ENCODE measurements around the gene DEPDC4.

DEPDC4 gene

DNA sequence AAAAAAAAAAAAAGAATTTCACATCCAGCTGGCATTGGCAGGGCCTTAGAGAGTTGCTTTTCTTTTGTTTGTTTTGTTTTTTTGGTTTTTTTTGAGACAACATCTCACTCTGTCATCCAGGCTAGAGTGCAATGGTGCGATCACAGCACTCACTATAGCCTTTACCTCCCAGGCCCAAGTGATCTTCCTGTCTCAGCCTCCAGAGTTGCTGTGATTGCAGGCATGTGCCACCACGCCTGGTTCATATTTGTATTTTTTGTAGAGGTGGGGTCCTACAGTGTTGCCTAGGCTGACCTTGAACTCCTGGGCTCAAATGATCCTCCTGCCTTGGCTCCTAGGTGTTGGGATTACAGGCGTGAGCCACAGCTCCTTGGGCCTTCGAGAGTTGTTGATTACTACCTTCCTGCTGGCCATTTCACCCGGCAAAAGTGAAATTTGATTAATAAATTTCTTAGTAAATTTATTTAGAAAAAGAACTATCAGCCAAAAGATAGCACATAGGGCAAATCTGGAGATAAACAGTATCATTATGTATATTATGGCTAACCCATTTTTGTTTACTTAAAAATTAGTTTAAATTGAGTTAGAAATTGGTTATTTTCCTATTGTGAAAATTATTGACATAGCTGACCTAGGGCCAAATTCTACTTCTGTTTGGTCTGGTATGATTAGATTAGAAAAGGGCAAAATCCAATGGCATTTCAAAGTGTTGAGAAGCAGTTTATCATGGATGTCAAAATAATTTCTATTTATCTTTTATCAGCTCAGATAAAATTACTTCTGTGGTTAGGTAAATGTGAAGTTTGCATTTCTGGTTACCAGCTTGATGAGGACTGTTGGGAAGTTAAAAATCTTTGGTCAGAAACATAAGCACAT is 53.6 kb downstream of the DEPDC4 start:
- DNase-seq (ENCODE audit: low spot score): no peak

DNA sequence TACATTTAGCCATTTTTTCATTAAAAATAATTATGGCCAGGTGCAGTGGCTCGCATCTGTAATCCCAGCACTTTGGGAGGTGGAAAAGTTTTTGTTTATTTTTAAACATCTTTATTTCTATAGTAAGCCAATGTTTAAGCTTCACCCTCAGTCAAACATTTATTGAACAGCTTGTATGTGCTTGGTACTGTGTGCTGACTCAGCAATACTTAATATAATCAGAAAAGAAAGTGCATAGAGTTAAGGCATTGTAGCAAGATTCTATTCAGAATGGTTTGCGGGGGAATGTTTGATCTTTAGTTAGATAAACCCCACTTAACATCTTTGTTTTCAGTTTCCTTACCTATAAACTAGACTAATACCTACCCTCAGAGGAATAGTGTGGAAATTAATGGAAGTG is 55.2 kb downstream of the DEPDC4 start:
- DNase-seq (ENCODE audit: low spot score): no peak

- DNase-seq (ENCODE audit: low spot score): no peak
Observed at GRCh38 chr12:100208834-100209233, 58.0 kb downstream of the DEPDC4 start.

- no peak for DNase-seq (ENCODE audit: low spot score)
Observed at GRCh38 chr12:100207311-100207710, 59.6 kb downstream of the DEPDC4 start.

GRCh38 chr12:100201604-100202423 is 65.1 kb downstream of the DEPDC4 start:
- no peak for DNase-seq (ENCODE audit: low spot score)

DNA sequence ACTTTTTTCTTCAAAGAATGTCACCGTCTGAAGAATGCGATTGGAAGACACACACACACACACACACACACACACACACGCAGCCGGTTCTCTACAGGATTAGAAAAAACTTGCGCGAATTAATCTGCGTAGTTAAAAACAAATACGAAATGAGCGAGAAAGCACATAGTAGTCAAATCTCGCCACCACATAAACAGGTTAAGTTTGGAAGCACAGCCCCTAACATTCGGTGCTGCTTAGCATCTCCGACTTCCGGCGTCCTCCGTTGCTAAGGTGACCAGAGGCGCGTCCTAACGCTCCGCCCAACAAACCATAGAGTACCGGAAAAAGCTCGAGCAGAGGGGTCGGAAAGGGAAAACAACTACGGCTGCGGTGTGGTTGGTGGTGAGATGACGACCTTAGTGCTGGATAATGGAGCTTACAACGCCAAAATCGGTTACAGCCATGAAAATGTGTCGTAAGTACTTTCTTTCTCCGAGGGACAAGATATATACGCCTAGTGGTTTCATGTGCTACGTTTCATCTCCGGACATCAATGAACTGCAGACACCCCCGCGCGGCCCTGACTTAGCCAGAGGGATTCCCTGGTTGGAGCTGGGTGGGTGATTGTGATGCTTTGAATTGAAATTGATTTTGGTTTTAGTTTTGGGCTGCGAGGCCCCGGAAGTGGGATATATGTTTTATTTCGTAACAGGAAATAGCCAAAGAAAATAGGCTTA is 66.3 kb downstream of the DEPDC4 start, which contains the start of gene ACTR6:
TSS of gene ACTR6 (plus strand) at position 353 of the 719 bp plus-strand sequence. CDS start at position 390, 37 bp downstream.
- peak; percentile 96 for DNase-seq (ENCODE audit: low spot score)

GRCh38 chr12:100199347-100200149 is 67.3 kb downstream of the DEPDC4 start:
- peak; percentile 62 for DNase-seq (ENCODE audit: low spot score)

- no peak for DNase-seq (ENCODE audit: low spot score)
Observed at GRCh38 chr12:100199023-100199346, 67.9 kb downstream of the DEPDC4 start.

DNA sequence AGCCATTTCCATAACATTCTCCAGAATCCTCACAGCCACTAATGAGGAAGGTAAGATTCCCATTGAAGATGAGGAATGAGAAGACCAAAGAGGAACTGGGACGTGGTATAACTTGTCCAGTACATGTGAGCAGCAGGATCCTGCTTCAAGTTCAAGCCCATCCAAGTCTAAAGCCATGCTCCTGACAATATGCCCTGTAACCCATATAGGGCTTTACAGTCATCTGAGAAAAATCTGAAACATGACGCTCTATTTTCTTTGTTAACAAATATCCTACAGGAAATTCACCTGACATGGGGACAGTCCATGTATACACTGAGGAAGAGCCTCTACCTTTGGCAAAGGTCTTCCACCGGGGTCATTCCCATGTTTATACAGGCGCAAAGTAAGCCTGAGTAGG is 69.4 kb downstream of the DEPDC4 start:
- no peak for DNase-seq (ENCODE audit: low spot score)

- DNase-seq (ENCODE audit: low spot score): no peak
Observed at GRCh38 chr12:100193085-100193484, 73.8 kb downstream of the DEPDC4 start.

Measured in AG20443 (cell line).